IMR-90 (cell line): Measurements from ENCODE around the gene AGPS. TPM values are rescaled to one million over a fixed set of nuclear protein-coding genes. Genes with fewer than 3 reads are reported as not detected.

Experiments
- ATAC-seq: fragments of 200-7000 bp; cut with Tn5 transposase; 2 replicates; pipeline ENCODE4 v1.9.1; 2020; ENCODE audit warnings: low read depth, mild to moderate bottlenecking, moderate library complexity
- BruUV-seq: library from RNA; stranded (reverse); fragments of 400-500 nt; replicated peaks from 2 replicates; lab custom pipeline; 2021; lab: Mats Ljungman, UMichigan
- CTCF ChIA-PET: fragments of 300-600 bp; formaldehyde crosslinking; extraction: SDS; loops from one replicate; lab custom pipeline; 2021; ENCODE audit warnings: antibody characterized with exemption; lab: Yijun Ruan, JAX
- POLR2A ChIA-PET: fragments of 300-600 bp; sonication (Branson Sonifier 250); formaldehyde crosslinking; loops from one replicate; lab custom pipeline; 2022; ENCODE audit warnings: antibody characterized with exemption; ENCODE audit not compliant: unreplicated experiment; lab: Charles Lee
- DNase-seq: peaks from one replicate; pipeline ENCODE4 v3.0.0; 2013
- H2AFZ ChIP-seq: replicated peaks from 2 replicates; pipeline ENCODE3; 2013; ENCODE audit warnings: low read length, mild to moderate bottlenecking; ENCODE audit not compliant: poor library complexity
- H2AK5ac ChIP-seq: 2 replicates; pipeline ENCODE4 v1.6.1; 2013; ENCODE audit warnings: low read depth, low read length, inconsistent platforms
- H2AK9ac ChIP-seq: replicated peaks from 2 replicates; pipeline ENCODE3; 2013; ENCODE audit warnings: mild to moderate bottlenecking, low read depth, low read length, moderate library complexity; ENCODE audit not compliant: poor library complexity
- H2BK120ac ChIP-seq: 2 replicates; pipeline ENCODE4 v1.6.1; 2013; ENCODE audit warnings: low read depth, low read length, inconsistent platforms
- H2BK15ac ChIP-seq: 3 replicates; pipeline ENCODE4 v1.6.1; 2013; ENCODE audit warnings: low read depth, low read length, inconsistent platforms
- H2BK20ac ChIP-seq: 2 replicates; pipeline ENCODE4 v1.6.1; 2013; ENCODE audit warnings: low read depth, mild to moderate bottlenecking, inconsistent platforms, low read length, moderate library complexity
- H2BK5ac ChIP-seq: 2 replicates; pipeline ENCODE4 v1.6.1; 2013; ENCODE audit warnings: mild to moderate bottlenecking, low read depth, low read length, inconsistent platforms; ENCODE audit not compliant: poor library complexity, severe bottlenecking
- H3K14ac ChIP-seq: replicated peaks from 2 replicates; pipeline ENCODE4 v1.6.1; 2013; ENCODE audit warnings: low read depth, low read length, inconsistent platforms
- H3K18ac ChIP-seq: 2 replicates; pipeline ENCODE4 v1.6.1; 2013; ENCODE audit warnings: low read depth, low read length, control low read depth
- H3K23ac ChIP-seq: 2 replicates; pipeline ENCODE4 v1.6.1; 2013; ENCODE audit warnings: low read depth, low read length, inconsistent platforms
- H3K27ac ChIP-seq: 2 replicates; pipeline ENCODE4 v1.5.1; 2013; ENCODE audit warnings: mild to moderate bottlenecking, control low read depth, low read length; ENCODE audit not compliant: insufficient read depth
- H3K27me3 ChIP-seq: 2 replicates; pipeline ENCODE4 v1.6.1; 2013; ENCODE audit warnings: low read length; ENCODE audit not compliant: control insufficient read depth, insufficient read depth
- H3K36me3 ChIP-seq: 2 replicates; pipeline ENCODE4 v1.6.1; 2013; ENCODE audit warnings: low read length, mixed read lengths; ENCODE audit not compliant: control insufficient read depth, insufficient read depth
- H3K4ac ChIP-seq: 2 replicates; pipeline ENCODE4 v1.6.1; 2013; ENCODE audit warnings: low read depth, low read length, inconsistent platforms
- H3K4me1 ChIP-seq: 2 replicates; pipeline ENCODE4 v1.6.1; 2013; ENCODE audit warnings: low read length, mixed read lengths; ENCODE audit not compliant: control insufficient read depth, insufficient read depth
- H3K4me2 ChIP-seq: 2 replicates; pipeline ENCODE4 v1.6.1; 2013; ENCODE audit warnings: low read depth, mild to moderate bottlenecking, control low read depth, low read length, moderate library complexity
- H3K4me3 ChIP-seq: 2 replicates; pipeline ENCODE4 v1.5.1; 2013; ENCODE audit warnings: low read depth, mild to moderate bottlenecking, control low read depth, low read length, moderate library complexity; ENCODE audit not compliant: insufficient read depth
- H3K56ac ChIP-seq: 2 replicates; pipeline ENCODE4 v1.6.1; 2013; ENCODE audit warnings: low read length, inconsistent platforms; ENCODE audit not compliant: insufficient read depth; ENCODE audit errors: extremely low read depth
- H3K79me1 ChIP-seq, 2 experiments: 2 replicates each; pipeline ENCODE4 v1.6.1; 2013; ENCODE audit warnings: low read length in 2 of 2, inconsistent platforms in 1 of 2, low read depth in 1 of 2
- H3K9ac ChIP-seq: 2 replicates; pipeline ENCODE4 v1.6.1; 2013; ENCODE audit warnings: low read depth, low read length, control low read depth
- H3K9me1 ChIP-seq: 2 replicates; pipeline ENCODE4 v1.6.1; 2013; ENCODE audit warnings: low read length, inconsistent platforms; ENCODE audit not compliant: insufficient read depth
- H3K9me3 ChIP-seq: 2 replicates; pipeline ENCODE4 v1.6.1; 2013; ENCODE audit warnings: low read length; ENCODE audit not compliant: control insufficient read depth, insufficient read depth
- H4K20me1 ChIP-seq: 2 replicates; pipeline ENCODE4 v1.6.1; 2013; ENCODE audit warnings: low read length, inconsistent platforms; ENCODE audit not compliant: insufficient read depth
- H4K5ac ChIP-seq: 2 replicates; pipeline ENCODE4 v1.6.1; 2013; ENCODE audit warnings: mild to moderate bottlenecking, low read depth, low read length, control low read depth
- H4K8ac ChIP-seq, 2 experiments: 2 replicates each; pipeline ENCODE4 v1.6.1; 2013; ENCODE audit warnings: low read depth in 2 of 2, low read length in 2 of 2, control low read depth in 1 of 2, inconsistent platforms in 1 of 2
- H4K91ac ChIP-seq: 2 replicates; pipeline ENCODE4 v1.6.1; 2013; ENCODE audit warnings: low read depth, low read length, inconsistent platforms; ENCODE audit not compliant: insufficient read depth
- BHLHE40 ChIP-seq: fragments of 150-350 bp; IDR thresholded peaks from 2 replicates; pipeline ENCODE4 v1.6.1; 2016; ENCODE audit warnings: mild to moderate bottlenecking, low read depth, low read length
- CEBPB ChIP-seq: IDR thresholded peaks from 2 replicates; pipeline ENCODE4 v1.6.1; 2012; ENCODE audit warnings: low read depth, low read length, improper control_type of control experiment
- CHD1 ChIP-seq: IDR thresholded peaks from 2 replicates; pipeline ENCODE4 v1.6.1; 2012; ENCODE audit warnings: low read depth, low read length, improper control_type of control experiment
- CTCF ChIP-seq: conservative IDR thresholded peaks from 2 replicates; pipeline ENCODE4 v1.5.1; 2012; ENCODE audit warnings: mild to moderate bottlenecking, low read depth, low read length, improper control_type of control experiment
- ELK1 ChIP-seq: fragments of 150-350 bp; IDR thresholded peaks from 2 replicates; pipeline ENCODE4 v1.6.1; 2016; ENCODE audit warnings: low read depth, mild to moderate bottlenecking, low read length, moderate library complexity, borderline replicate concordance
- FOS ChIP-seq: fragments of 150-350 bp; IDR thresholded peaks from 2 replicates; pipeline ENCODE4 v1.6.1; 2016; ENCODE audit warnings: low read depth, low read length
- MAFK ChIP-seq: IDR thresholded peaks from 2 replicates; pipeline ENCODE4 v1.6.1; 2012; ENCODE audit warnings: low read depth, low read length, improper control_type of control experiment
- MAZ ChIP-seq: IDR thresholded peaks from 2 replicates; pipeline ENCODE4 v1.6.1; 2012; ENCODE audit warnings: low read depth, mild to moderate bottlenecking, low read length, improper control_type of control experiment, moderate library complexity, borderline replicate concordance
- MXI1 ChIP-seq: IDR thresholded peaks from 2 replicates; pipeline ENCODE4 v1.6.1; 2012; ENCODE audit warnings: low read depth, mild to moderate bottlenecking, low read length, moderate library complexity, borderline replicate concordance
- NFE2L2 ChIP-seq: fragments of 150-350 bp; IDR thresholded peaks from 2 replicates; pipeline ENCODE4 v1.6.1; 2016; ENCODE audit warnings: low read depth, mild to moderate bottlenecking, low read length
- POLR2A ChIP-seq: IDR thresholded peaks from 2 replicates; pipeline ENCODE4 v1.6.1; 2012; ENCODE audit warnings: mild to moderate bottlenecking, low read depth, low read length
- RAD21 ChIP-seq: IDR thresholded peaks from 2 replicates; pipeline ENCODE4 v1.6.1; 2012; ENCODE audit warnings: low read length, improper control_type of control experiment
- RCOR1 ChIP-seq: IDR thresholded peaks from 2 replicates; pipeline ENCODE4 v1.6.1; 2012; ENCODE audit warnings: mild to moderate bottlenecking, low read length, improper control_type of control experiment; ENCODE audit not compliant: insufficient replicate concordance
- RFX5 ChIP-seq: IDR thresholded peaks from 2 replicates; pipeline ENCODE4 v1.8.0; 2012; ENCODE audit warnings: low read depth, mild to moderate bottlenecking, low read length, moderate library complexity
- SMC3 ChIP-seq: fragments of 150-350 bp; IDR thresholded peaks from 2 replicates; pipeline ENCODE4 v1.6.1; 2016; ENCODE audit warnings: low read depth, mild to moderate bottlenecking, antibody characterized with exemption, low read length, moderate library complexity
- USF2 ChIP-seq: fragments of 150-350 bp; IDR thresholded peaks from 2 replicates; pipeline ENCODE4 v1.6.1; 2017; ENCODE audit warnings: mild to moderate bottlenecking, antibody characterized with exemption, low read length, low read depth
- dilution Hi-C: fragments of 300-500 bp; cut with HindIII; formaldehyde crosslinking; loops from one replicate; pipeline ENCODE4 v1.14.3; 2018; ENCODE audit warnings: low sequenced_read_pairs; ENCODE audit not compliant: unreplicated experiment
- in situ Hi-C: fragments of 300-500 bp; cut with MboI; formaldehyde crosslinking; loops from 3 replicates; pipeline ENCODE4 v1.14.3; 2019; ENCODE audit warnings: low sequenced_read_pairs, inconsistent platforms, mixed read lengths
- intact Hi-C: fragments of 100-400 bp; cut with micrococcal nuclease; formaldehyde crosslinking; loops from 2 replicates; pipeline ENCODE4 v1.10.0; 2022
- polyA plus RNA-seq, 3 experiments: library from polyadenylated mRNA; depleted of rRNA; stranded (reverse); fragments of >200 nt; gene quantifications; 2 replicates each; pipeline ENCODE4 v1.2.3, GENCODE V29; 2012; ENCODE audit warnings: low replicate concordance in 1 of 3
- total RNA-seq: library from RNA; depleted of rRNA; stranded (reverse); fragments of >200 nt; gene quantifications from 2 replicates; pipeline ENCODE4 v1.2.3, GENCODE V29; 2012

AGPS gene
- total and polyA plus RNA-seq, 2 of the 4 experiments (the other 2 are of a cell fraction), result 6.6 to 18.6 TPM

DNA sequence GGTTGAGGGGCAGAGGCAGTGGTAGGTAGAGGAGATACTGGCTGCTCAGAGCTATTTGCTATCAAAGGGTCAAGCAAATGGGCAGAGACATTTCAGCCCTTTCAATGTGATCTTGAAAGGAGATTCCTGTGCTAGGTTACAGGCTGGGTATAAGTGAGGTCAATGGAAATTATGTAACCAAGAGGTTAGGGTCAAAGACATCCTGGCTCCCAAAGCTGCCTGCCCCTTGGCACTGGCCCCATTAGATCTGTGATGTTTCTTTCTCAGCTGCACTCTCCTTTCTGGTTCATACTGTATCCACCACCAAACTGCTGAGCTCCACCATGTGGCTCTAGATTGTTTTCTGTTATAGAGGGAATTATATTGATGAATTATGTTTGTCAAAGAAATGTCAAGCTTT lies 200.4 kb downstream of the AGPS start:
- Histone ChIP-seq H2BK120ac (no peak overlapping the region), H3K4me2 (no peak overlapping the region), H3K23ac (no peak overlapping the region), H4K8ac (no peak overlapping the region), H3K27ac (no peak overlapping the region), H2BK20ac (no peak overlapping the region), H2BK5ac (no peak overlapping the region), H4K20me1 (no peaks in the 10 kb centered on the region), H3K79me1 (no peaks in the 10 kb centered on the region), H2AFZ (no peak overlapping the region), H3K4me3 (no peak overlapping the region), H3K56ac (no peak overlapping the region), H3K9me3 (no peaks in the 10 kb centered on the region), H3K14ac (no peak overlapping the region), H2BK15ac (no peak overlapping the region), H3K36me3 (no peaks in the 10 kb centered on the region), H3K9me1 (no peaks in the 10 kb centered on the region), H3K27me3 (peaks cover 4% of the 10 kb centered on the region; the same call in 1 of the 2 replicates), H3K4ac (no peak overlapping the region), H4K5ac (no peak overlapping the region), H4K91ac (no peak overlapping the region), H3K18ac (no peak overlapping the region), H2AK9ac (no peak overlapping the region), H3K9ac (no peak overlapping the region), H3K4me1 (no peaks in the 10 kb centered on the region), H2AK5ac (no peak overlapping the region)
- POLR2A ChIA-PET, result no interaction called here
- DNase-seq (no peak), ATAC-seq (no peak)
- no TSS peak for BruUV-seq
- CTCF ChIA-PET, result interaction anchor here (0.5 to 1.0 kb wide), 2 partner anchors 12 to 169 kb away, joined by 3 to 4 read pairs; no protein-coding TSS in a partner anchor
- intact Hi-C loops (no loop called here), dilution Hi-C loops (no loop called here), in situ Hi-C loops (no loop called here)
- TF ChIP-seq CHD1, result no peak
- TF ChIP-seq RCOR1, result no peak
- no peak for TF ChIP-seq CEBPB
- TF ChIP-seq BHLHE40, result no peak
- no peak for TF ChIP-seq RAD21
- no peak for TF ChIP-seq SMC3
- TF ChIP-seq CTCF, result no peak
- no peak for TF ChIP-seq FOS
- TF ChIP-seq MAFK, result no peak
- no peak for TF ChIP-seq ELK1
- TF ChIP-seq RFX5, result no peak
- no peak for TF ChIP-seq MAZ
- TF ChIP-seq MXI1, result no peak
- TF ChIP-seq POLR2A, result no peak
- no peak for TF ChIP-seq NFE2L2
- no peak for TF ChIP-seq USF2
